Smooth muscle cell (in vitro differentiated cells): ENCODE measurements around the gene COBL. TPM values are rescaled to one million over a fixed set of nuclear protein-coding genes. Genes with fewer than 3 reads are reported as not detected.

ENCODE experiments used
- DNase-seq: peaks from one replicate; lab custom pipeline; 2025; ENCODE audit not compliant: unreplicated experiment; lab: John Stamatoyannopoulos, UW
- H2AFZ ChIP-seq: fragments of 200-600 bp; sonication (generic); 2 replicates; pipeline ENCODE4 v1.6.0; 2016; ENCODE audit warnings: antibody characterized with exemption, low read depth, mild to moderate bottlenecking
- H3F3A ChIP-seq: fragments of 200-600 bp; sonication (generic); 2 replicates; pipeline ENCODE4 v1.6.0; 2017; ENCODE audit warnings: antibody characterized with exemption, low read depth
- H3K27ac ChIP-seq: fragments of 200-600 bp; sonication (generic); 2 replicates; pipeline ENCODE4 v1.5.1; 2016; ENCODE audit warnings: low read depth, mild to moderate bottlenecking
- H3K27me3 ChIP-seq: fragments of 200-600 bp; sonication (generic); 2 replicates; pipeline ENCODE4 v1.6.1; 2016; ENCODE audit warnings: low read depth, mild to moderate bottlenecking
- H3K36me3 ChIP-seq: fragments of 200-600 bp; sonication (generic); 2 replicates; pipeline ENCODE4 v1.5.1; 2016; ENCODE audit warnings: low read depth
- H3K4me1 ChIP-seq: fragments of 200-600 bp; sonication (generic); 2 replicates; pipeline ENCODE4 v1.5.1; 2016; ENCODE audit warnings: low read depth
- H3K4me2 ChIP-seq: fragments of 200-600 bp; sonication (generic); 2 replicates; pipeline ENCODE4 v1.6.0; 2016; ENCODE audit warnings: mild to moderate bottlenecking
- H3K4me3 ChIP-seq: fragments of 200-600 bp; sonication (generic); 2 replicates; pipeline ENCODE4 v1.5.1; 2016; ENCODE audit warnings: mild to moderate bottlenecking
- H3K79me2 ChIP-seq: fragments of 200-600 bp; sonication (generic); 2 replicates; pipeline ENCODE4 v1.6.0; 2016; ENCODE audit warnings: low read depth, mild to moderate bottlenecking
- H3K9ac ChIP-seq: fragments of 200-600 bp; sonication (generic); 2 replicates; pipeline ENCODE4 v1.6.0; 2016; ENCODE audit warnings: low read depth
- H3K9me3 ChIP-seq: fragments of 200-600 bp; sonication (generic); replicated peaks from 2 replicates; pipeline ENCODE4 v1.5.1; 2016; ENCODE audit warnings: low read depth
- H4K20me1 ChIP-seq: fragments of 200-600 bp; sonication (generic); 2 replicates; pipeline ENCODE4 v1.6.0; 2016; ENCODE audit warnings: low read depth
- CTCF ChIP-seq: fragments of 200-600 bp; sonication (generic); IDR thresholded peaks from 2 replicates; pipeline ENCODE4 v1.5.1; 2017; ENCODE audit warnings: borderline replicate concordance, mild to moderate bottlenecking, antibody characterized with exemption; ENCODE audit not compliant: insufficient read depth, poor library complexity, severe bottlenecking
- WGBS: methylation state at CpG from one replicate; pipeline ENCODE4 v1.1.7; 2016; ENCODE audit warnings: low lambda C conversion rate; 5-methylcytosine and 5-hydroxymethylcytosine counted together
- polyA plus RNA-seq: library from polyadenylated mRNA; unstranded; fragments of >200 nt; fragmentation: Nextera tagmentation; extraction: Ambion mirVana; gene quantifications from 2 replicates; pipeline ENCODE4 v1.2.1, GENCODE V29; 2016
- total RNA-seq: library from RNA; depleted of rRNA; stranded (reverse); fragments of >200 nt; gene quantifications from 2 replicates; pipeline ENCODE4 v1.2.3, GENCODE V29; 2014

Gene COBL
- total and polyA plus RNA-seq, 2 experiments from 2014 or later, result 0.47 to 2.8 TPM

GRCh38 chr7:51077316-51077986 lies 239.2 kb downstream of the COBL start:
- Histone ChIP-seq H3K36me3 (no peaks in the 10 kb centered on the region), H4K20me1 (no peaks in the 10 kb centered on the region), H3K9me3 (no peaks in the 10 kb centered on the region), H3K4me1 (peaks cover 11% of the 10 kb centered on the region), H3K79me2 (no peaks in the 10 kb centered on the region), H2AFZ (no peak overlapping the region), H3F3A (no peaks in the 10 kb centered on the region), H3K27ac (no peak overlapping the region), H3K4me2 (no peak overlapping the region), H3K4me3 (no peak overlapping the region), H3K9ac (no peak overlapping the region), H3K27me3 (no peaks in the 10 kb centered on the region)
- no peak for TF ChIP-seq CTCF
- no peak for DNase-seq
- 77% methylated on average over 3 of the region's 3 CpGs for WGBS

GRCh38 chr7:51075681-51076580 lies 240.7 kb downstream of the COBL start:
- H4K20me1 ChIP-seq, result no peaks in the 10 kb centered on the region
- no peaks in the 10 kb centered on the region for H3K79me2 ChIP-seq
- H2AFZ ChIP-seq, result no peak overlapping the region
- no peak overlapping the region for H3K4me2 ChIP-seq
- TF ChIP-seq CTCF, result no peak
- H3K36me3 ChIP-seq, result no peaks in the 10 kb centered on the region
- H3K9ac ChIP-seq, result no peak overlapping the region
- H3K27me3 ChIP-seq, result no peaks in the 10 kb centered on the region
- no peak overlapping the region for H3K27ac ChIP-seq
- peaks cover 11% of the 10 kb centered on the region for H3K4me1 ChIP-seq
- no peak overlapping the region for H3K4me3 ChIP-seq
- no peak for DNase-seq
- no peaks in the 10 kb centered on the region for H3F3A ChIP-seq
- no peaks in the 10 kb centered on the region for H3K9me3 ChIP-seq
- 94% methylated on average over 11 of the region's 11 CpGs for WGBS

GRCh38 chr7:51073171-51073570 lies 243.4 kb downstream of the COBL start:
- Histone ChIP-seq H3K27me3 (no peaks in the 10 kb centered on the region), H4K20me1 (no peaks in the 10 kb centered on the region), H3K9ac (no peak overlapping the region), H3K79me2 (no peaks in the 10 kb centered on the region), H3K27ac (no peak overlapping the region), H3K36me3 (no peaks in the 10 kb centered on the region), H2AFZ (no peak overlapping the region), H3K4me3 (no peak overlapping the region), H3K4me1 (peaks cover 5% of the 10 kb centered on the region), H3F3A (no peaks in the 10 kb centered on the region), H3K9me3 (no peaks in the 10 kb centered on the region), H3K4me2 (no peak overlapping the region)
- DNase-seq, result no peak
- WGBS, result 92% methylated on average over 8 of the region's 8 CpGs
- TF ChIP-seq CTCF, result no peak
